ENCODE results near the gene LYRM4.

LYRM4 gene

DNA sequence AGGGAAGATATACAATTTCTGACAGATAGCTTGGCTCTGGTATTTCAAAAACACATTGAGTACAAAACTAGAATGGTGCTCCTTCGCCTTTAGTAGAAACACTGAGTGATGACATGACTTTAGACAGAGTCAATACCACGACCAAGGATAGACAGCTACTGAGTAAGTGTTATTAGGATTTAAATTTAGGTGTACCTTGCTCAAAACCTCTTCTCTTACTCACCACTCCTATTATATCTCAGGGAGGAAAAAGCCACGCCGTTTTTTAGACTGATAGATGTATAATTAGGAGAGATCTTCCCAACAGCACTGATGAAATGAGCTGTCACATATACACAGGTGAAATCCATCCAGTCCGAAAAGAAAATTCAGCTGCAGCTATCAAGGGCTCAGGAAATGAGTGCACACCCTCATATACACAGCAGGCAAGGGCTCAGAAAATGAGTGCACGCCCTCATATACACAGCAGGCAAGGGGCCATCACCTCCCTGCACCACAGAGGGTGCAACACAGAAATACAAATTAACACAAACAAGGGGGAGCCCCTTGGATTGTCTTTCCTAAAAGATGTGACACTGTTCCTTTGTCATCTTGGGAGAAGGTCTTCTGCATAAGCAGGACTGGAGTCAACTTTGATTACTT, 53.7 kb downstream of the LYRM4 start:
- Histone ChIP-seq H3K27me3 (replicated peaks) (no peaks in the 10 kb centered on the region), H3K27ac (peak overlapping the region; percentile 70), H3K4me3 (ENCODE audit: low read depth, low read length) (no peak overlapping the region), H3K36me3 (replicated peaks) (no peaks in the 10 kb centered on the region)
- TF ChIP-seq, protein P1, sequence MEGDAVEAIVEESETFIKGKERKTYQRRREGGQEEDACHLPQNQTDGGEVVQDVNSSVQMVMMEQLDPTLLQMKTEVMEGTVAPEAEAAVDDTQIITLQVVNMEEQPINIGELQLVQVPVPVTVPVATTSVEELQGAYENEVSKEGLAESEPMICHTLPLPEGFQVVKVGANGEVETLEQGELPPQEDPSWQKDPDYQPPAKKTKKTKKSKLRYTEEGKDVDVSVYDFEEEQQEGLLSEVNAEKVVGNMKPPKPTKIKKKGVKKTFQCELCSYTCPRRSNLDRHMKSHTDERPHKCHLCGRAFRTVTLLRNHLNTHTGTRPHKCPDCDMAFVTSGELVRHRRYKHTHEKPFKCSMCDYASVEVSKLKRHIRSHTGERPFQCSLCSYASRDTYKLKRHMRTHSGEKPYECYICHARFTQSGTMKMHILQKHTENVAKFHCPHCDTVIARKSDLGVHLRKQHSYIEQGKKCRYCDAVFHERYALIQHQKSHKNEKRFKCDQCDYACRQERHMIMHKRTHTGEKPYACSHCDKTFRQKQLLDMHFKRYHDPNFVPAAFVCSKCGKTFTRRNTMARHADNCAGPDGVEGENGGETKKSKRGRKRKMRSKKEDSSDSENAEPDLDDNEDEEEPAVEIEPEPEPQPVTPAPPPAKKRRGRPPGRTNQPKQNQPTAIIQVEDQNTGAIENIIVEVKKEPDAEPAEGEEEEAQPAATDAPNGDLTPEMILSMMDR (IDR thresholded peaks at IDR 0.05; ENCODE audit: low read depth, low read length, missing control alignments), result no peak
- in situ Hi-C loops (cut with HindIII; ENCODE audit: low pct_ligation_motif_present, low sequenced_read_pairs), result no loop called here
- DNase-seq, result no peak

DNA sequence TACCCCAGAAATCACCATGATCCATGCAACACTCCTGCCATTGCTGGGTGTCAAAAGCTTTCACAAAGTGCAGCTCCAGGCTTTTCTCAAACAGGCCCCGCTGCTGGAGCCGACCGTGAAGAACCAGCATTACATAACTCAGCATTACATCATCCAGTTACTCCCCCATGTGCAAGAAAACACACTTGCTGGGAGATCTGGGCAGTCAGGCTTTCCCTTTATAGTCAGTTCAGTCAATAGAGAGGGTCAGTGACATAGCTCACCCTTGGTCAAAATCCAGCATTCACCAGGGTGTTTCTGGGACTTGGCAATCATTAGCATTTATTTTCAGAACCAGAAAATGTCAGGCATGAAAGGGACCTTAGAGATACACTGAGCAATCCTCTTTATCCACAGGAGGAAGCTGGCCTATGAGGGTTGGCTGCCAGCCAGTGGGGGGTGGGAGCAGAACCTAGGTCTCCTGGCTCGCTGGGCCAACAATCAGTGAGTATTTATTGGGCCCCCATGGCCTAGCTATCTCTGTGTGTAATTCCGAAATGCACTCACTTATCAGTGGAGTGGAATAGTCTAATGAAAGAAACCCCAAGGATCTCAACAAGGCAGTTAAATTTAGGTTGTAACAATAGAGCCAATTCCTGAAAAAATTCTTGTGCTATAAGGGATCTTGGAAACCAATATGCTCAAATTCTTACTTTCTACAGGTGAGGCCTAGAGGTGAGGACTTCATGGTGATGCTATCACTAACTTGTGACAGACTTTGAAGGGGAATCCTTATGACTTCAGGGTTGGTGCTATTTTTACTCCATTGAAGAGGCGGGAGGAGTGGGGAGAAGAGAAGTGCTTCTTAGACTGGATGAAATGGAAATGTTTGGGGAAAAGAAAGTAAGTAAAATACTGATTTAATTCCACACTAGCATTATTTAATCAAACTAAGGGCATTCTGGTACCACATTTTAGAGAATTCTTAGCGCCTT, 54.6 kb downstream of the LYRM4 start:
- in situ Hi-C loops (cut with HindIII; ENCODE audit: low pct_ligation_motif_present, low sequenced_read_pairs), result no loop called here
- DNase-seq, result peak; percentile 75
- Histone ChIP-seq H3K4me3 (ENCODE audit: low read depth, low read length) (no peak overlapping the region), H3K27me3 (replicated peaks) (no peaks in the 10 kb centered on the region), H3K27ac (peak overlapping the region; percentile 47), H3K36me3 (replicated peaks) (no peaks in the 10 kb centered on the region)
- TF ChIP-seq, protein P1 (IDR thresholded peaks at IDR 0.05; ENCODE audit: low read depth, low read length, missing control alignments), result no peak

DNA sequence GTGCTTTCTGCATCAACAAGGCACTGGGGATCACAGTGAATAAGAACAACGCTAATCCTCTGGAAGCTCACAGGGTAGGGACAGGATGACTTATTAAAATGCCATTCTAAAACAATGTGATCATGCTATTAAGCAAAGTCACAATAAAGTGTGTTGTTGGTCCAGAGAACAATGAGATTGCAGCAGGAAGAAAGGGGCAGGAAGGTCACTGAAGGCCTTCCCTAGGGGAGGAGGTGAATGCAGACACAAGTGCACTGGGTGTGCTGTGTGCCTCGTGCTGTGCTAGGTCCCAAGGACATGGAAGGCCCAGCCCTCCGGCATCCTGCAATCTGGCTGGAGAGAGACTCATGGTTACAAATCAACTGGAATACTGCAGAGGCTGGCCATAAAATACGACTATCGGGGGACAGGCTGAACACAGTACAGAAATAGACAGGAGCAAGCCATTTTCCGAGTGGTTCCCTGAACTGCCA, 55.7 kb downstream of the LYRM4 start:
- TF ChIP-seq, protein P1 (IDR thresholded peaks at IDR 0.05; ENCODE audit: low read depth, low read length, missing control alignments), result no peak
- DNase-seq, result no peak
- in situ Hi-C loops (cut with HindIII; ENCODE audit: low pct_ligation_motif_present, low sequenced_read_pairs), result no loop called here

DNA sequence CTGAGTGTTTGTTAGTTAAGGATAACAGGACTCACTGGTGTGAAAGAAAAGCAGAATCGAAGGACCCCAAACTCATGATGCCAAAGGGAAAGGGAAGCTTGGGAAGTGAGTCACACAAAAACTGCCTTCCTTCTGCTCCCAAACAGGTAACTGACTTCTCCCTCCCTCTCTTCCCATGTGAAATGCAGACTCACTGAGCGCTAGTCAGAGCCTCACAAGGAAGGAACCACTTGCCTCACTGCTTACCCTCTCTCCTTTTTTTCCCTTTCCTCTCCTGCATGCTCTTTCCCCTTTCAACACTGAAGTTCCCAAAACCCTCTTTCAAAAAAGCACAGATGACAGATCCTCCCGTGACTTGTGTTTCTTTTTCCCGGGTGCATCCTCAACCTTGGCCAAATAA, 56.4 kb downstream of the LYRM4 start:
- TF ChIP-seq, protein P1 (IDR thresholded peaks at IDR 0.05; ENCODE audit: low read depth, low read length, missing control alignments), result no peak
- Histone ChIP-seq H3K36me3 (replicated peaks) (no peaks in the 10 kb centered on the region), H3K27me3 (replicated peaks) (no peaks in the 10 kb centered on the region), H3K27ac (no peak overlapping the region), H3K4me3 (ENCODE audit: low read depth, low read length) (no peak overlapping the region)
- no peak for DNase-seq
- in situ Hi-C loops (cut with HindIII; ENCODE audit: low pct_ligation_motif_present, low sequenced_read_pairs), result no loop called here

More for the DNA sequence above, 55.7 kb downstream of the LYRM4 start:
- no peak overlapping the region for H3K27ac ChIP-seq
- no peak overlapping the region for H3K4me3 ChIP-seq (ENCODE audit: low read depth, low read length)
- no peaks in the 10 kb centered on the region for H3K36me3 ChIP-seq (replicated peaks)
- H3K27me3 ChIP-seq (replicated peaks), result no peaks in the 10 kb centered on the region

DNA sequence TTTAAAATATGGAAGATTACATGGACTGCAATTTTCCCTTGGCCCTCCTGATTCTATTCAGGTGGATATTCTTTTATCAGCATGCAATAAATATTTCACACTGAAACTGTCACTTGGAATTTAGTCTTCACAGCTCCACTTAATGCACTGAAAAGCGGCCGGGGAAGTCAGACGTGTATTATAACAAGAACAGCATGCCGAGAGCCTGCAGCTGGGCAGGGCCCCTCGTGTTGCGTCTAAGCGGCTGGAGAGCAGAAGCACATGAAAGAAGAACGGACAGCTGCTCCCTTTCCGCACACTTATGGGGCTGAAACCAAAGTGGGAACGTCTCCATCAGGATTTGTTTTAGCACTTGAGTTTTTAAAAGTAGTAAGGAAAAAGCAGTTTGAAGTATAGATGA, 57.2 kb downstream of the LYRM4 start:
- in situ Hi-C loops (cut with HindIII; ENCODE audit: low pct_ligation_motif_present, low sequenced_read_pairs), result no loop called here
- Histone ChIP-seq H3K27ac (no peak overlapping the region), H3K4me3 (ENCODE audit: low read depth, low read length) (no peak overlapping the region), H3K36me3 (replicated peaks) (no peaks in the 10 kb centered on the region), H3K27me3 (replicated peaks) (no peaks in the 10 kb centered on the region)
- no peak for DNase-seq
- TF ChIP-seq, protein P1 (IDR thresholded peaks at IDR 0.05; ENCODE audit: low read depth, low read length, missing control alignments), result no peak
